Brain pericyte (primary cell): Measurements from ENCODE around the gene THAP11.

ENCODE experiments used
- DNase-seq: peaks from one replicate; pipeline ENCODE4 v3.0.0-alpha.2; 2012; ENCODE audit warnings: low read depth, low spot score

The THAP11 gene

GRCh38 chr16:67841816-67842508 lies at the start of gene THAP11:
Gene THAP11 (plus strand): TSS chr16:67842320. CDS start chr16:67842555, 235 bp downstream.
- peak; percentile 87 for DNase-seq

GRCh38 chr16:67796099-67796718 lies 45.9 kb upstream of the THAP11 start:
- no peak for DNase-seq

- no peak for DNase-seq
Observed at GRCh38 chr16:67800338-67800926, 41.7 kb upstream of the THAP11 start.

- DNase-seq, result no peak
Observed at GRCh38 chr16:67801241-67801640, 40.9 kb upstream of the THAP11 start.

- no peak for DNase-seq
Observed at GRCh38 chr16:67801883-67802282, 40.2 kb upstream of the THAP11 start.

- DNase-seq, result no peak
Observed at GRCh38 chr16:67803894-67804293, 38.2 kb upstream of the THAP11 start.

- DNase-seq, result no peak
Observed at GRCh38 chr16:67804853-67805542, 37.1 kb upstream of the THAP11 start.

- DNase-seq, result no peak
Observed at GRCh38 chr16:67805718-67806427, 36.2 kb upstream of the THAP11 start.

- DNase-seq, result peak; percentile 98
Observed at GRCh38 chr16:67806428-67807147, 35.5 kb upstream of the THAP11 start, which contains the start of the genes RANBP10 and TSNAXIP1. Gene RANBP10 (minus strand): TSS chr16:67806560. CDS start chr16:67806536, 24 bp downstream. Gene TSNAXIP1 (plus strand): TSS chr16:67806889. CDS start chr16:67807150, 261 bp downstream.

GRCh38 chr16:67807148-67807682 lies 34.9 kb upstream of the THAP11 start:
- no peak for DNase-seq

GRCh38 chr16:67811899-67812298 lies 30.2 kb upstream of the THAP11 start:
- no peak for DNase-seq

GRCh38 chr16:67814567-67814966 lies 27.6 kb upstream of the THAP11 start:
- no peak for DNase-seq

- DNase-seq, result no peak
Observed at GRCh38 chr16:67820608-67821259, 21.4 kb upstream of the THAP11 start.

- no peak for DNase-seq
Observed at GRCh38 chr16:67822511-67822910, 19.6 kb upstream of the THAP11 start.

GRCh38 chr16:67825119-67825518 lies 17.0 kb upstream of the THAP11 start:
- DNase-seq, result no peak

- no peak for DNase-seq
Observed at GRCh38 chr16:67825906-67826305, 16.2 kb upstream of the THAP11 start.

GRCh38 chr16:67828651-67829050 lies 13.5 kb upstream of the THAP11 start:
- DNase-seq, result no peak

- DNase-seq, result no peak
Observed at GRCh38 chr16:67833030-67833414, 9.1 kb upstream of the THAP11 start.

- peak; percentile 72 for DNase-seq
Observed at GRCh38 chr16:67833415-67834241, 8.5 kb upstream of the THAP11 start.
